CD4-positive, alpha-beta T cell treated with Interferon gamma for 1 hour (primary cell): ENCODE data around the gene LRRC55.

Source experiments
- DNase-seq: peaks from one replicate; pipeline ENCODE4 v3.0.0-alpha.2; 2020

LRRC55 gene

GRCh38 chr11:57239348-57239747, 57.6 kb downstream of the LRRC55 start:
- no peak for DNase-seq

- no peak for DNase-seq
Observed at GRCh38 chr11:57240007-57240406, 58.3 kb downstream of the LRRC55 start.

GRCh38 chr11:57240757-57241156, 59.0 kb downstream of the LRRC55 start:
- no peak for DNase-seq
